ENCODE results near the gene FGF4.

FGF4 gene

GRCh38 chr11:69752890-69753289 lies 22.3 kb downstream of the FGF4 start:
- no peak for TF ChIP-seq CTCF (IDR thresholded peaks at IDR 0.05; ENCODE audit: borderline replicate concordance, insufficient read depth, low read depth, low read length)
- H3K4me3 ChIP-seq (ENCODE audit: low read depth, low read length) = no peak overlapping the region

GRCh38 chr11:69750875-69751597 lies 24.1 kb downstream of the FGF4 start:
- no peak for TF ChIP-seq CTCF (IDR thresholded peaks at IDR 0.05; ENCODE audit: borderline replicate concordance, insufficient read depth, low read depth, low read length)
- H3K4me3 ChIP-seq (ENCODE audit: low read depth, low read length) = no peak overlapping the region

- no peak overlapping the region for H3K4me3 ChIP-seq (ENCODE audit: low read depth, low read length)
- TF ChIP-seq CTCF (IDR thresholded peaks at IDR 0.05; ENCODE audit: borderline replicate concordance, insufficient read depth, low read depth, low read length) = no peak
These were observed 24.9 kb downstream of the FGF4 start for GRCh38 chr11:69750108-69750850.

- no peak for TF ChIP-seq CTCF (IDR thresholded peaks at IDR 0.05; ENCODE audit: borderline replicate concordance, insufficient read depth, low read depth, low read length)
- H3K4me3 ChIP-seq (ENCODE audit: low read depth, low read length) = no peak overlapping the region
These were observed 26.5 kb downstream of the FGF4 start for GRCh38 chr11:69748637-69749036.

- no peak for TF ChIP-seq CTCF (IDR thresholded peaks at IDR 0.05; ENCODE audit: borderline replicate concordance, insufficient read depth, low read depth, low read length)
- no peak overlapping the region for H3K4me3 ChIP-seq (ENCODE audit: low read depth, low read length)
These were observed 28.1 kb downstream of the FGF4 start for GRCh38 chr11:69746752-69747742.

- H3K4me3 ChIP-seq (ENCODE audit: low read depth, low read length) = no peak overlapping the region
- TF ChIP-seq CTCF (IDR thresholded peaks at IDR 0.05; ENCODE audit: borderline replicate concordance, insufficient read depth, low read depth, low read length) = no peak
These were observed 29.0 kb downstream of the FGF4 start for GRCh38 chr11:69746140-69746539.
